Neural cell (in vitro differentiated cells): ENCODE data around the gene LIN54.

Source experiments
- EP300 ChIP-seq: fragments of 450-650 bp; conservative IDR thresholded peaks from 2 replicates; pipeline ENCODE4 v1.6.1; 2014; ENCODE audit warnings: antibody characterized with exemption, mild to moderate bottlenecking, moderate library complexity; ENCODE audit not compliant: poor library complexity, severe bottlenecking
- EZH2 ChIP-seq: fragments of 200-600, 300-800 bp; shearing (Covaris generic), sonication (generic); IDR thresholded peaks from 2 replicates; pipeline ENCODE4 v1.6.1; 2014; ENCODE audit warnings: antibody characterized with exemption, low read length, borderline replicate concordance, mild to moderate bottlenecking; ENCODE audit not compliant: insufficient read depth, poor library complexity, severe bottlenecking
- MXI1 ChIP-seq: fragments of 450-650 bp; conservative IDR thresholded peaks from 2 replicates; pipeline ENCODE4 v1.6.1; 2014; ENCODE audit warnings: antibody characterized with exemption, mild to moderate bottlenecking; ENCODE audit not compliant: poor library complexity, severe bottlenecking
- RAD21 ChIP-seq: fragments of 450-650 bp; conservative IDR thresholded peaks from 2 replicates; pipeline ENCODE4 v1.6.1; 2014; ENCODE audit warnings: antibody characterized with exemption, mild to moderate bottlenecking, moderate library complexity
- TAF1 ChIP-seq: IDR thresholded peaks from 2 replicates; pipeline ENCODE4 v1.6.1; 2012; ENCODE audit warnings: low read depth
- TF ChIP-seq, protein P1 (sequence below): fragments of 450-650 bp; IDR thresholded peaks from 2 replicates; pipeline ENCODE4 v1.5.1; 2014; ENCODE audit warnings: antibody characterized with exemption, mild to moderate bottlenecking, moderate library complexity; ENCODE audit not compliant: poor library complexity, severe bottlenecking
- TF ChIP-seq, protein P2 (sequence below): IDR thresholded peaks from 2 replicates; pipeline ENCODE4 v1.6.1; 2012; ENCODE audit warnings: borderline replicate concordance

DNA sequence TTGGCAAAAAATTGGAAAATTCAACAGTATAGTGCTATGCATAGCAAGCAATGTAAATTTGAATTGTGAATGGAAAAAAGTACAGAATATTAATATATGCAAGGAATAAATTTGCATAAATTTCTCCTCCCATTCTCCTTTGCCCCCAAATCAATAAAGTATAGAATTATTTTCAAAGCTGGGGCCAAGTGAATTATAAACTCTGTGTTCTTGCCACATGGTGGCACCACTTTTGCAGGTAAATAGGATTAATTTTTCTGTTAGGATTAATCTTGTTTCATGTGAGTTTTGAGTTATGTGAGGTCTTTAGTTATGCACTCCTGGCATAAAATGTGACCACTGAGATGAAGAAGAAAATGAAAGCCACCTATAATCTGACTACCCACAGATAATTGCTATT is 44.3 kb upstream of the LIN54 start:
- TF ChIP-seq, protein P1, sequence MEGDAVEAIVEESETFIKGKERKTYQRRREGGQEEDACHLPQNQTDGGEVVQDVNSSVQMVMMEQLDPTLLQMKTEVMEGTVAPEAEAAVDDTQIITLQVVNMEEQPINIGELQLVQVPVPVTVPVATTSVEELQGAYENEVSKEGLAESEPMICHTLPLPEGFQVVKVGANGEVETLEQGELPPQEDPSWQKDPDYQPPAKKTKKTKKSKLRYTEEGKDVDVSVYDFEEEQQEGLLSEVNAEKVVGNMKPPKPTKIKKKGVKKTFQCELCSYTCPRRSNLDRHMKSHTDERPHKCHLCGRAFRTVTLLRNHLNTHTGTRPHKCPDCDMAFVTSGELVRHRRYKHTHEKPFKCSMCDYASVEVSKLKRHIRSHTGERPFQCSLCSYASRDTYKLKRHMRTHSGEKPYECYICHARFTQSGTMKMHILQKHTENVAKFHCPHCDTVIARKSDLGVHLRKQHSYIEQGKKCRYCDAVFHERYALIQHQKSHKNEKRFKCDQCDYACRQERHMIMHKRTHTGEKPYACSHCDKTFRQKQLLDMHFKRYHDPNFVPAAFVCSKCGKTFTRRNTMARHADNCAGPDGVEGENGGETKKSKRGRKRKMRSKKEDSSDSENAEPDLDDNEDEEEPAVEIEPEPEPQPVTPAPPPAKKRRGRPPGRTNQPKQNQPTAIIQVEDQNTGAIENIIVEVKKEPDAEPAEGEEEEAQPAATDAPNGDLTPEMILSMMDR: peak; percentile 56
- TF ChIP-seq TAF1 (no peak), EP300 (no peak), EZH2 (no peak), RAD21 (peak; percentile 51), MXI1 (no peak)
- TF ChIP-seq, protein P2, sequence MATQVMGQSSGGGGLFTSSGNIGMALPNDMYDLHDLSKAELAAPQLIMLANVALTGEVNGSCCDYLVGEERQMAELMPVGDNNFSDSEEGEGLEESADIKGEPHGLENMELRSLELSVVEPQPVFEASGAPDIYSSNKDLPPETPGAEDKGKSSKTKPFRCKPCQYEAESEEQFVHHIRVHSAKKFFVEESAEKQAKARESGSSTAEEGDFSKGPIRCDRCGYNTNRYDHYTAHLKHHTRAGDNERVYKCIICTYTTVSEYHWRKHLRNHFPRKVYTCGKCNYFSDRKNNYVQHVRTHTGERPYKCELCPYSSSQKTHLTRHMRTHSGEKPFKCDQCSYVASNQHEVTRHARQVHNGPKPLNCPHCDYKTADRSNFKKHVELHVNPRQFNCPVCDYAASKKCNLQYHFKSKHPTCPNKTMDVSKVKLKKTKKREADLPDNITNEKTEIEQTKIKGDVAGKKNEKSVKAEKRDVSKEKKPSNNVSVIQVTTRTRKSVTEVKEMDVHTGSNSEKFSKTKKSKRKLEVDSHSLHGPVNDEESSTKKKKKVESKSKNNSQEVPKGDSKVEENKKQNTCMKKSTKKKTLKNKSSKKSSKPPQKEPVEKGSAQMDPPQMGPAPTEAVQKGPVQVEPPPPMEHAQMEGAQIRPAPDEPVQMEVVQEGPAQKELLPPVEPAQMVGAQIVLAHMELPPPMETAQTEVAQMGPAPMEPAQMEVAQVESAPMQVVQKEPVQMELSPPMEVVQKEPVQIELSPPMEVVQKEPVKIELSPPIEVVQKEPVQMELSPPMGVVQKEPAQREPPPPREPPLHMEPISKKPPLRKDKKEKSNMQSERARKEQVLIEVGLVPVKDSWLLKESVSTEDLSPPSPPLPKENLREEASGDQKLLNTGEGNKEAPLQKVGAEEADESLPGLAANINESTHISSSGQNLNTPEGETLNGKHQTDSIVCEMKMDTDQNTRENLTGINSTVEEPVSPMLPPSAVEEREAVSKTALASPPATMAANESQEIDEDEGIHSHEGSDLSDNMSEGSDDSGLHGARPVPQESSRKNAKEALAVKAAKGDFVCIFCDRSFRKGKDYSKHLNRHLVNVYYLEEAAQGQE: no peak
